Activated CD8-positive, alpha-beta T cell treated with anti-CD3 and anti-CD28 coated beads for 36 hours (primary cell): ENCODE data around the gene VIPR2. TPM values are rescaled to one million over a fixed set of nuclear protein-coding genes. Genes with fewer than 3 reads are reported as not detected.

Source experiments
- ATAC-seq: fragments of 200-7000 bp; cut with Tn5 transposase; one replicate; pipeline ENCODE4 v1.10.0; 2021; ENCODE audit warnings: mild to moderate bottlenecking, moderate library complexity
- CTCF ChIA-PET: fragments of 350-600 bp; sonication (Branson Sonifier 250); formaldehyde crosslinking; loops from one replicate; lab custom pipeline; 2021; ENCODE audit warnings: antibody characterized with exemption; lab: Charles Lee
- POLR2A ChIA-PET: fragments of 350-600 bp; sonication (Branson Sonifier 250); formaldehyde crosslinking; loops from one replicate; lab custom pipeline; 2021; ENCODE audit warnings: antibody characterized with exemption; lab: Charles Lee
- DNase-seq: peaks from one replicate; pipeline ENCODE4 v3.0.0-alpha.2; 2020
- H3K27ac Mint-ChIP-seq: one replicate; pipeline ENCODE4 v1.8.0; 2021; ENCODE audit warnings: mild to moderate bottlenecking, mixed read lengths
- H3K27me3 Mint-ChIP-seq: one replicate; pipeline ENCODE4 v1.8.0; 2021; ENCODE audit warnings: mixed read lengths
- H3K36me3 Mint-ChIP-seq: one replicate; pipeline ENCODE4 v1.8.0; 2021; ENCODE audit warnings: low read depth, mixed read lengths
- H3K4me1 Mint-ChIP-seq: one replicate; pipeline ENCODE4 v1.8.0; 2021; ENCODE audit warnings: low read depth, mixed read lengths
- H3K4me3 Mint-ChIP-seq: one replicate; pipeline ENCODE4 v1.8.0; 2021; ENCODE audit warnings: mild to moderate bottlenecking, moderate library complexity, mixed read lengths
- H3K9me3 Mint-ChIP-seq: one replicate; pipeline ENCODE4 v1.8.0; 2021; ENCODE audit warnings: mixed read lengths
- intact Hi-C: fragments of 100-400 bp; cut with micrococcal nuclease; formaldehyde crosslinking; loops from one replicate; pipeline ENCODE4 v1.10.0; 2022
- total RNA-seq, 2 experiments: library from RNA; stranded (reverse); gene quantifications; one replicate each; pipeline ENCODE4 v1.2.3, GENCODE V29; 2021
- TF ChIP-seq, protein P1 (sequence below): fragments of 200-600 bp; IDR thresholded peaks from one replicate; pipeline ENCODE4 v1.8.0; 2022; ENCODE audit warnings: antibody characterized with exemption, mild to moderate bottlenecking

The VIPR2 gene
- total RNA-seq, 2 experiments from 2014 or later: 0.09 TPM; not detected in 1

DNA sequence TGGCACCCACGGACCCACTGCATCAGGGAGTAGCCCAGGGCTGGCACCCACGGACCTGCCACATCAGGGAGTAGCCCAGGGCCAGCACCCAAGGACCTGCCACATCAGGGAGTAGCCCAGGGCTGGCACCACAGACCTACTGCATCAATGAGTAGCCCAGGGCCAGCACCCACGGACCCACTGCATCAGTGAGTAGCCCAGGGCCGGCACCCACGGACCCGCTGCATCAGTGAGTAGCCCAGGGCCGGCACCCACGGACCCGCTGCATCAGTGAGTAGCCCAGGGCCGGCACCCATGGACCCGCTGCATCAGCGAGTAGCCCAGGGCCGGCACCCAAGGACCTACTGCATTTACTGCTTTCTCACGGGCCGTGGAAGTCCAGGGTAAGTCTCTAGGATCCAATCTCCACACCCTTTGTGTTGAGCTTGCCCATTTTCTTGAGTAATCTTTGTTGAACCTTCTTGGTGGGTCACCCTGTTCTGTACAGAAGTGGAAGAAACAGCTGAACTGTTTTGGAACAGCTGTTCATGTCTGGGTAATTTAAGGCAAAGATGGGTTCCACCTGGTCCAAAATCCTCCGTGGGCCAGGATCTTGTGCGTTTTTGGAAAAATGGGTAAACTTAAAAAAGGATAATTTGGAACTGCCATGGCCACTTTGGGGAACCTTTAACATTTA, 69.0 kb downstream of the VIPR2 start:
- H3K4me1 Mint-ChIP-seq: peaks cover 6% of the 10 kb centered on the region
- ChIA-PET CTCF (interaction anchor here (0.9 kb wide), 1 partner anchor 11 kb away, joined by 3 read pairs; no protein-coding TSS in a partner anchor), POLR2A (interaction anchor here (0.7 kb wide), 1 partner anchor 8 kb away, joined by 3 read pairs; no protein-coding TSS in a partner anchor)
- peaks cover 5% of the 10 kb centered on the region for H3K27me3 Mint-ChIP-seq
- no peak overlapping the region for H3K27ac Mint-ChIP-seq
- TF ChIP-seq, protein P1, sequence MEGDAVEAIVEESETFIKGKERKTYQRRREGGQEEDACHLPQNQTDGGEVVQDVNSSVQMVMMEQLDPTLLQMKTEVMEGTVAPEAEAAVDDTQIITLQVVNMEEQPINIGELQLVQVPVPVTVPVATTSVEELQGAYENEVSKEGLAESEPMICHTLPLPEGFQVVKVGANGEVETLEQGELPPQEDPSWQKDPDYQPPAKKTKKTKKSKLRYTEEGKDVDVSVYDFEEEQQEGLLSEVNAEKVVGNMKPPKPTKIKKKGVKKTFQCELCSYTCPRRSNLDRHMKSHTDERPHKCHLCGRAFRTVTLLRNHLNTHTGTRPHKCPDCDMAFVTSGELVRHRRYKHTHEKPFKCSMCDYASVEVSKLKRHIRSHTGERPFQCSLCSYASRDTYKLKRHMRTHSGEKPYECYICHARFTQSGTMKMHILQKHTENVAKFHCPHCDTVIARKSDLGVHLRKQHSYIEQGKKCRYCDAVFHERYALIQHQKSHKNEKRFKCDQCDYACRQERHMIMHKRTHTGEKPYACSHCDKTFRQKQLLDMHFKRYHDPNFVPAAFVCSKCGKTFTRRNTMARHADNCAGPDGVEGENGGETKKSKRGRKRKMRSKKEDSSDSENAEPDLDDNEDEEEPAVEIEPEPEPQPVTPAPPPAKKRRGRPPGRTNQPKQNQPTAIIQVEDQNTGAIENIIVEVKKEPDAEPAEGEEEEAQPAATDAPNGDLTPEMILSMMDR: no peak
- DNase-seq (no peak), ATAC-seq (no peak)
- H3K9me3 Mint-ChIP-seq: no peaks in the 10 kb centered on the region
- H3K4me3 Mint-ChIP-seq: no peak overlapping the region
- intact Hi-C loops: no loop called here
- H3K36me3 Mint-ChIP-seq: no peaks in the 10 kb centered on the region

DNA sequence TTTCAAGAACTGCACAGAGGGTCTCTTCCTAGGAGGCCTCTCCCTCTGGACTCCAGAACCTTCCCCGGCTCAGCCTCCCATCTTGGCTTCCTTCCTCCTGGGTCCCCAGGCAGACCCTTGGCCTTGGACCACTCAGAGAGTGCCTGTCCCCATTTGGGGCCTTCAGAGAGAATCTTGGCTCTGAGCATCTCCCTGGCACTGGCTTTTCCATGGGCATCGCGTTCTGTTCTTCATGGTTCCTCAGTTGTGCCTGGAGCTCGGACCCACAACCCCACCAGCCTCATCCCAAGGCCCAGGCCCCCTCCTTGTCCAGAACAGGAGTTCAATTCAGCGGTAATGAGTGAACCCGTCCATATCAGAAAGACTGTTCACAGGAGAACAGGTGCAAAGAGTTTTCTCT, 73.4 kb downstream of the VIPR2 start:
- Mint-ChIP-seq H3K4me1 (peaks cover 21% of the 10 kb centered on the region), H3K27ac (no peak overlapping the region), H3K27me3 (peaks cover 1% of the 10 kb centered on the region), H3K9me3 (no peaks in the 10 kb centered on the region), H3K4me3 (no peak overlapping the region), H3K36me3 (no peaks in the 10 kb centered on the region)
- intact Hi-C loops: no loop called here
- ChIA-PET POLR2A (no interaction called here), CTCF (no interaction called here)
- TF ChIP-seq, protein P1: no peak
- no peak for DNase-seq
- ATAC-seq: no peak

DNA sequence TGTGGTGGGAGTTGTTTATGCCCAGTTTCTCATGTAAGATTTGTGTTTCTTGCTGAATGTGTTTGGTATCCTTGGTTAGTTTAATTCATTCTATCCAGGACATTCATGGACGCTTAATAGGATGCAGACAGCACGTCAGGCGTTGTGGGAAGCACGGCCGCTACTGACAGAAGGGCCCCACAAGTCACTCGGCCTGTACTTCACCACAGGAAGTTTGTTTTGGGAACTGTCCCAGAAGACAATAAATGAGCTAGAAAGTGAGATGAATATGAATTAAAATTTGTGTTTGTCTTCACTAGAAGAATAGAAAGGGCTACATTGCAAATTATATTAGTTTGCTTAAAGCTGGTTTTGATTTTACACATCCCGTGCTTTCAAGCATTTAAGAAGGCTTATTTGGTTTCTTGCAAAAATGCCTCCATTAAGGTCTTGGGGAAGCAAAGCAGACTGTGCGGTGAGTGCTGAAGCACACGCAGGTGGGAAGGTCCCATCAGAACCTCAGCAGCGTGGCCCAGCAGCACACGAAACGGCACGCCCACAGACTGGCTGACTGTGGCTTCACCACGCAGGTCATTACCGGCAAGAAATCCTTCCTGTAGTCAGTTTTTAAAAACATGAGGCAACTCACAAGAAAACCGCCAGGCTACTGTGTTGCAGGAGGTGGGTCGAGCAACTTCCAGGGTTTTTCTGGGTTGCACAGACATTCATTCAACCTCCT, 74.1 kb downstream of the VIPR2 start:
- ChIA-PET CTCF (interaction anchor here (1.0 kb wide), 1 partner anchor 94 kb away, joined by 3 read pairs; no protein-coding TSS in a partner anchor), POLR2A (interaction anchor here (0.6 kb wide), 1 partner anchor 254 kb away, joined by 3 read pairs; no protein-coding TSS in a partner anchor)
- DNase-seq (peak; percentile 48), ATAC-seq (peak; percentile 66)
- Mint-ChIP-seq H3K9me3 (no peaks in the 10 kb centered on the region), H3K27me3 (peaks cover 1% of the 10 kb centered on the region), H3K4me3 (no peak overlapping the region), H3K36me3 (no peaks in the 10 kb centered on the region), H3K4me1 (peaks cover 21% of the 10 kb centered on the region), H3K27ac (no peak overlapping the region)
- TF ChIP-seq, protein P1: no peak
- intact Hi-C loops: no loop called here

DNA sequence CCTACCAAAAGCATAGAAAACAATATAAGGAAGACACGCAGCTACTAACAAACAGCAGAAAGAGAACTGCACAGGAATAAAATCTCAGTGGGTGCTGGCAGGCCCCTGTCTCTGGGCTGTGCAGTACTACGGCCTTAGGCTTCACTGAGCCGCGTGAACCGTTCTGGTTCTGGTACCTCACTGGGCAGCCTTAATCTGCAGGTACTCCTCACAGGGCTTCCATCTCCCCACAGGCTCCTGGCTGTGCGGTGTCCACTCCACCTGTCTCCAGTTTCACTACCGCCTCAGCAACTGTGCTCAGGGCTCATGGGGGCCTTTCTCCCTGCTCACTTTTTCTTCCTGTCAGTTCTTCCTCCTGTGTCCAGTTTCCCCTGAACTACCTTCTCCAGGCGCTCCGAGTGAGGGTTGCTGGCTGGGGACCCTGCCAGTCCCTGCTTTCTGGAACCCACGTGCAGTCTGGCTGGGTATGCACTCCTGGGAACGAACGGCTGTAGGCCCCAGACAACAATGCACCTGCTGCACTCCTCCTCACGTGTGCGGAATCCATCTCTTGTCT, 75.7 kb downstream of the VIPR2 start:
- Mint-ChIP-seq H3K27ac (no peak overlapping the region), H3K27me3 (no peaks in the 10 kb centered on the region), H3K4me3 (no peak overlapping the region), H3K4me1 (peaks cover 21% of the 10 kb centered on the region), H3K9me3 (no peaks in the 10 kb centered on the region), H3K36me3 (no peaks in the 10 kb centered on the region)
- ATAC-seq (no peak), DNase-seq (no peak)
- ChIA-PET CTCF (no interaction called here), POLR2A (no interaction called here)
- intact Hi-C loops: no loop called here
- TF ChIP-seq, protein P1: no peak

DNA sequence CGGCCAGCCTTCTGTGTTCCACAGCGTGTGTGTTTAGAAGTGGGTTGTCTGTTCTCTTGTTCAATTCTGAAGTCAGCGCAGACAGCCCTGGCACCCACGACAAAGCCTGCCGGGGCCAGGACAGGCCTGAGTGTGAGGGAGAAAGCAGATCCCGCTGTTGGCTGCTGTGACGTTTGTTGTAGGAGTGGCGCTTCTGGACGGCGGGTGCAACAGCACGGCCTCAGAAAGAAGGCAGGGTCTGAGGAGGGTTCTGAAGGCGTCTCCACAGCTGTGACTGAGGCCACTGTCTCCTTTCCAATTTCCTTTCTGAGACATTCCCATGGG, 76.2 kb downstream of the VIPR2 start:
- Mint-ChIP-seq H3K36me3 (no peaks in the 10 kb centered on the region), H3K4me1 (peaks cover 21% of the 10 kb centered on the region), H3K27ac (no peak overlapping the region), H3K4me3 (no peak overlapping the region), H3K9me3 (no peaks in the 10 kb centered on the region), H3K27me3 (no peaks in the 10 kb centered on the region)
- DNase-seq (peak; percentile 28), ATAC-seq (peak; percentile 53)
- CTCF ChIA-PET: no interaction called here
- intact Hi-C loops: no loop called here
- TF ChIP-seq, protein P1: no peak
- POLR2A ChIA-PET: no interaction called here
